Measurements from ENCODE around the gene RTL5.

RTL5 gene

DNA sequence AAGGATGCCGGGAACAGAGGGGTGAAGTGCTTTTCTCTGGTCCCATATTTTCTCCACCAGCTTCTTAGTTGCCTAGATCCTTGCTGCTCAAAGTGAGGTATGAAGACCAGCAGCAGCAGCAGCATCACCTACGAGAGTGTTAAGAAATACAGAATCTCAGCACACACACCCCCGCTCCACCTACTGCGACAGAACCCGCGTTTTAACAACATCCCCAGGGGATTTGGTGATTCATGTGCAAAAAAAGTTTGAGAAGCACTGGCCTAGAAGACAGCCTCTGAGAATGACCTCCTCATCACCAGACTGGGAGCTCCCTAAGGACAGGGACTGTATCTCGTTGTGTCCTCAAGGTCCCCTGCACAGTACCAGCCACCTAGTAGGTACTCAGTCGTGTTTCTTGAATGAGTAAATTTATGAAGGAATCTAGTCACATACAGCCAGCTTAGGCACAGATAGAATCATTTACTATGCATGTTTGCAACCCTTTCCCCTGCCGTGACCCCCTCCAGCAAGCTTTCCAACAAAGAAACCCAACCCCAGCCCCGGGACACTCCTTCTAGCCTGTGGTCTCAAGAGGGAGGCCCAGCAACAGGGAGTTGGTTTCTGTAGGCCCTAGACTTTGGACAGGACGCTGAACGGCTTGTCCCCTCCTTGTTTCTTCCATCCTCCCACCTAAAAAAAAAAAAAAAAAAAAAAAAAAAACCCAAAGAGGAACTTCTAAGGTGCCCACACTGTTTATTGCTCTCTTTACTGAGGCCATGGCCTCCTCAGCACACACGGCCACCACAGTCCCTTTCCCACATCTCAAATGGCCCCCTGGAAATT, 21.5 kb downstream of the RTL5 start:
- DNase-seq (ENCODE audit: low read depth): no peak
- no peak overlapping the region for H3K4me3 ChIP-seq (ENCODE audit: low read length)
- TF ChIP-seq, protein P1, sequence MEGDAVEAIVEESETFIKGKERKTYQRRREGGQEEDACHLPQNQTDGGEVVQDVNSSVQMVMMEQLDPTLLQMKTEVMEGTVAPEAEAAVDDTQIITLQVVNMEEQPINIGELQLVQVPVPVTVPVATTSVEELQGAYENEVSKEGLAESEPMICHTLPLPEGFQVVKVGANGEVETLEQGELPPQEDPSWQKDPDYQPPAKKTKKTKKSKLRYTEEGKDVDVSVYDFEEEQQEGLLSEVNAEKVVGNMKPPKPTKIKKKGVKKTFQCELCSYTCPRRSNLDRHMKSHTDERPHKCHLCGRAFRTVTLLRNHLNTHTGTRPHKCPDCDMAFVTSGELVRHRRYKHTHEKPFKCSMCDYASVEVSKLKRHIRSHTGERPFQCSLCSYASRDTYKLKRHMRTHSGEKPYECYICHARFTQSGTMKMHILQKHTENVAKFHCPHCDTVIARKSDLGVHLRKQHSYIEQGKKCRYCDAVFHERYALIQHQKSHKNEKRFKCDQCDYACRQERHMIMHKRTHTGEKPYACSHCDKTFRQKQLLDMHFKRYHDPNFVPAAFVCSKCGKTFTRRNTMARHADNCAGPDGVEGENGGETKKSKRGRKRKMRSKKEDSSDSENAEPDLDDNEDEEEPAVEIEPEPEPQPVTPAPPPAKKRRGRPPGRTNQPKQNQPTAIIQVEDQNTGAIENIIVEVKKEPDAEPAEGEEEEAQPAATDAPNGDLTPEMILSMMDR (conservative IDR thresholded peaks at IDR 0.05; ENCODE audit: low read depth, low read length): no peak

DNA sequence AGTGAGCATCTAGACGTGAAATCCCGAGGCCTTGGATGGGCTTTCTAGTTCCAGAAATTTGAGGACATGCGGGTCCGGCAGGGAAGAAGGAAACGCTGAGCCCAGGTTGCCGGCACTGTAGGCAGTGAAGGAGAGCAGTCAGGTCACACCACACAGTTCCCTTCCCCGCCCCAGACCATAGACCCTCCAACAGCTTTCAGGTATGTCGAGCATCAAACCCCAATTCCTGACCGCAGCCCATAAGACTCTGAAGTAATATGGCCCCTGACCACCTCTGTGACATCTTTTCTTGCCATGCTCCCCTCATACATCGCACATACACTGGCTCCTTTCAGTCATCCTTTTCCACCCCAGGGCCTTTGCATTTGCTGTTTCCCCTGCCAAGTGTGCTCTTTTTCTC, 23.0 kb downstream of the RTL5 start:
- H3K4me3 ChIP-seq (ENCODE audit: low read length): no peak overlapping the region
- TF ChIP-seq, protein P1 (conservative IDR thresholded peaks at IDR 0.05; ENCODE audit: low read depth, low read length): no peak
- no peak for DNase-seq (ENCODE audit: low read depth)

DNA sequence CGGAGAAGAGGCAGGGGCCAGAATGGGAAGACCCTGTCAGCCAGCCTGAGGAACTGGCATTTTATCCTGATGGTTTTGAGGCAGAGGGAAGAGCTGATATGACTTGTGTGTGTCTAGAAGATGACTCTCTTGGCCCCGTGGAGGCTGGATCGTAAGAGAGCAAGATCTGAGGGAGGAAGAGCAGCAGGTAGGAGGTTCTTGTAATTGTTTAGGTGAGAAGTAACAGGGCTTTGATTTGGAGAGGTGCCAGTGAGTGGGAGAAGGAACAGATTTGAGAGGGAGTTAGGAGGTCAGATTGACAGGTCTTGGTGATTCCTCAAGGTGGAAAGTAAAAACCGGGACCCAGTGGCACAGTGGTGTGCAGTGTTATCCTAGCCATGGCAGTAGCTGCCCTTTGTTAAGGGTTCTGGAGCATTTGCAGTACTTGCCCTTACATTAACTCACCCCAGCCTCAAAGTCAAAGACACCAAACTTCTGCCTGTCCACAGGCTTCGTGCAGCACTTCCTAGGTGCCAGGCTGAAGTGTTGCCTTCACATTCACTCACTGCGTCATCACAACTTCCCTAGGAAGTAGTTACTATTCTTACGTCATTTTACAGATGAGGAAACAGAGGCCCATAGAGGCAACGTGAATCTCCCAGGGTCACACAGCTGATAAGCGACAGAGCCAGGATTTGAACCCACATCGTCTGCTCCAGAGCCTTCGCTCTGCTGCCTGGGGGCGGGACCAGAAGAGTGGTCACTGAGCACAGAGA, 23.7 kb downstream of the RTL5 start:
- TF ChIP-seq, protein P1 (conservative IDR thresholded peaks at IDR 0.05; ENCODE audit: low read depth, low read length): no peak
- H3K4me3 ChIP-seq (ENCODE audit: low read length): no peak overlapping the region
- DNase-seq (ENCODE audit: low read depth): no peak

DNA sequence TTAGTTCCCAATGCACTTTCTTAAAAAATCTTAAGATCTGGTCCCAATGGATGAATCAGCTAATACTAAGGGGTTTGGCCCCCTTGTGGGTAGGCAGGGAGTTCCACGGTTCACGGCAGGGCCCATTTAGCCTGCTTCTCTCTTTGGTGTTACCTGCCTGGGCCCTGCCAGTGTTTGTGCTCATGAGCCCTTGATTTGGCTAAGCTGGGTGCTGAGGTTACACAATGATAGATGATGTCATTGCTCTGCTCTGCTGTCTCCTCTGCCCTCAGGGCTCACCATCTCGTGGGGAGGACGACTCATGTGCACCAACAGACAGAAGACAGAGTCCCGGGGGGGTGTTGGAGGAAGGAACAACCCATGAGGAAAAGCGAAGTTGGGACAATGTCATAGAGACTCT, 24.4 kb downstream of the RTL5 start:
- DNase-seq (ENCODE audit: low read depth): no peak
- no peak overlapping the region for H3K4me3 ChIP-seq (ENCODE audit: low read length)
- TF ChIP-seq, protein P1 (conservative IDR thresholded peaks at IDR 0.05; ENCODE audit: low read depth, low read length): no peak

DNA sequence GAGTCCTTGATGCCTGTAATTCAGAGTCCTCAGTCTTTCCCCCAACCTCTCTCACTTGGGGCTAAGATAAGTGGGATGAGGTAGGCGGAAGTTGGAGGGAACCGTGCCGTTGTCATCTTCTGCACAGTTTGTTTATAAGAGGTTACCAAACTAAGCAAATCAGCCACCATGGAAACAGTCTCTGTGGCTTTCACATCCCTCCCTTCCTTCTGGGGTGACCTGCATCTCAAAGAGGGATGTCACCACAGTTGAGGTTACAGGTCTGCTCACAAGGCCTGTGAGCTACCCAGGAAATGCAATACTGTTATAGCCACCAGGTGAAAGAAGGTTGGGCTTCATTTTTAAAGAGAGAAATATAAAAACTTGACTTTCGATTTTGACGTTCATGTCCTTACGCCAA, 26.3 kb downstream of the RTL5 start:
- DNase-seq (ENCODE audit: low read depth): no peak
- no peak overlapping the region for H3K4me3 ChIP-seq (ENCODE audit: low read length)
- TF ChIP-seq, protein P1 (conservative IDR thresholded peaks at IDR 0.05; ENCODE audit: low read depth, low read length): no peak

DNA sequence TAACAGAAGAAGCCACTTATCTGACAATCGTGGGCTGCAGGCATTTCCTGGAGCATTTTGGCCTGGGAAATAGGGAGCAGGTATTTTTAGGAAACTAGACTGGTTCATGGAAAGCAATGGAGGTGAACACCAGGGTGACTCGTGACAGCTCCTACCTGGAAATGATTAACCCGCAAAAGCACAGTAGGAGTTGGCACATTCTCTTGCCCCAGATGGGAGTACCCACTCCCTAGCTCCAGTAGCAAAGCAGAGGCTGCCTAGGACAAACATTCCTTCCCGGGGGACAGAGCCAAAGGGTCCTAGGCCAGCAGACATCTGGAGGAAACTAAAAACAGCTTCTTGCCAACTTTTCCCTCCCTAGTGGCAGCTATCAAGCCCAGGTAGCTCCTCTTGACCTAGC, 29.0 kb downstream of the RTL5 start:
- DNase-seq (ENCODE audit: low read depth): no peak
- TF ChIP-seq, protein P1 (conservative IDR thresholded peaks at IDR 0.05; ENCODE audit: low read depth, low read length): no peak

More for the DNA sequence above, 29.0 kb downstream of the RTL5 start:
- H3K4me3 ChIP-seq (ENCODE audit: low read length): no peak overlapping the region

All from retinal pigment epithelial cell (primary cell).